RWPE2 (cell line): Measurements from ENCODE around the gene SNX9.
"Not testable (repeated sequence)": the region's sequence is repeated elsewhere in the genome, so short reads cannot be mapped to it uniquely, and the experiment has no call there.

Experiments used
- ATAC-seq: fragments of 200-7000 bp; cut with Tn5 transposase; 3 replicates; pipeline ENCODE4 v1.9.1; 2021; ENCODE audit warnings: low read depth
- DNase-seq: peaks from one replicate; pipeline ENCODE4 v3.0.0-alpha.2; 2020; ENCODE audit warnings: low spot score
- H3K27ac ChIP-seq: fragments of 450-650 bp; 2 replicates; pipeline ENCODE4 v1.5.1; 2017; ENCODE audit warnings: mild to moderate bottlenecking; ENCODE audit not compliant: poor library complexity, severe bottlenecking
- H3K27me3 ChIP-seq: fragments of 250-450 bp; sonication (Bioruptor Pico); 2 replicates; pipeline ENCODE4 v1.5.1; 2021; ENCODE audit warnings: mild to moderate bottlenecking, moderate library complexity; ENCODE audit not compliant: insufficient read depth, poor library complexity, severe bottlenecking
- H3K36me3 ChIP-seq: fragments of 250-450 bp; sonication (Bioruptor Pico); 2 replicates; pipeline ENCODE4 v1.5.1; 2020; ENCODE audit warnings: low read depth, mild to moderate bottlenecking, moderate library complexity
- H3K4me1 ChIP-seq: fragments of 250-450 bp; sonication (Bioruptor Pico); 2 replicates; pipeline ENCODE4 v1.5.1; 2021; ENCODE audit warnings: mild to moderate bottlenecking, moderate library complexity; ENCODE audit not compliant: insufficient read depth, poor library complexity, severe bottlenecking
- H3K4me3 ChIP-seq: fragments of 250-450 bp; sonication (Bioruptor Pico); 2 replicates; pipeline ENCODE4 v1.5.1; 2021; ENCODE audit warnings: mild to moderate bottlenecking, moderate library complexity; ENCODE audit not compliant: severe bottlenecking
- H3K9me3 ChIP-seq: fragments of 250-450 bp; sonication (Bioruptor Pico); 2 replicates; pipeline ENCODE4 v1.5.1; 2021; ENCODE audit warnings: mild to moderate bottlenecking, moderate library complexity; ENCODE audit not compliant: severe bottlenecking
- TF ChIP-seq, protein P1 (sequence below): fragments of 450-650 bp; IDR thresholded peaks from one replicate; pipeline ENCODE4 v1.5.1; 2017; ENCODE audit warnings: mild to moderate bottlenecking, moderate library complexity; ENCODE audit not compliant: poor library complexity, severe bottlenecking

The SNX9 gene

GRCh38 chr6:157791450-157791849, 31.6 kb upstream of the SNX9 start:
- no peak overlapping the region for H3K27ac ChIP-seq
- TF ChIP-seq, protein P1, sequence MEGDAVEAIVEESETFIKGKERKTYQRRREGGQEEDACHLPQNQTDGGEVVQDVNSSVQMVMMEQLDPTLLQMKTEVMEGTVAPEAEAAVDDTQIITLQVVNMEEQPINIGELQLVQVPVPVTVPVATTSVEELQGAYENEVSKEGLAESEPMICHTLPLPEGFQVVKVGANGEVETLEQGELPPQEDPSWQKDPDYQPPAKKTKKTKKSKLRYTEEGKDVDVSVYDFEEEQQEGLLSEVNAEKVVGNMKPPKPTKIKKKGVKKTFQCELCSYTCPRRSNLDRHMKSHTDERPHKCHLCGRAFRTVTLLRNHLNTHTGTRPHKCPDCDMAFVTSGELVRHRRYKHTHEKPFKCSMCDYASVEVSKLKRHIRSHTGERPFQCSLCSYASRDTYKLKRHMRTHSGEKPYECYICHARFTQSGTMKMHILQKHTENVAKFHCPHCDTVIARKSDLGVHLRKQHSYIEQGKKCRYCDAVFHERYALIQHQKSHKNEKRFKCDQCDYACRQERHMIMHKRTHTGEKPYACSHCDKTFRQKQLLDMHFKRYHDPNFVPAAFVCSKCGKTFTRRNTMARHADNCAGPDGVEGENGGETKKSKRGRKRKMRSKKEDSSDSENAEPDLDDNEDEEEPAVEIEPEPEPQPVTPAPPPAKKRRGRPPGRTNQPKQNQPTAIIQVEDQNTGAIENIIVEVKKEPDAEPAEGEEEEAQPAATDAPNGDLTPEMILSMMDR: no peak
- no peak for ATAC-seq
- no peaks in the 10 kb centered on the region for H3K27me3 ChIP-seq
- no peaks in the 10 kb centered on the region for H3K9me3 ChIP-seq
- no peaks in the 10 kb centered on the region for H3K36me3 ChIP-seq
- no peak for DNase-seq
- H3K4me3 ChIP-seq: no peak overlapping the region
- H3K4me1 ChIP-seq: peaks cover 6% of the 10 kb centered on the region

GRCh38 chr6:157792671-157793070, 30.4 kb upstream of the SNX9 start:
- TF ChIP-seq, protein P1: no peak
- Histone ChIP-seq H3K9me3 (no peaks in the 10 kb centered on the region), H3K27me3 (no peaks in the 10 kb centered on the region), H3K27ac (no peak overlapping the region), H3K4me1 (peaks cover 6% of the 10 kb centered on the region), H3K36me3 (no peaks in the 10 kb centered on the region), H3K4me3 (no peak overlapping the region)
- DNase-seq: no peak
- ATAC-seq: no peak

GRCh38 chr6:157794012-157794411, 29.0 kb upstream of the SNX9 start:
- not testable (repeated sequence) for H3K27me3 ChIP-seq

DNA sequence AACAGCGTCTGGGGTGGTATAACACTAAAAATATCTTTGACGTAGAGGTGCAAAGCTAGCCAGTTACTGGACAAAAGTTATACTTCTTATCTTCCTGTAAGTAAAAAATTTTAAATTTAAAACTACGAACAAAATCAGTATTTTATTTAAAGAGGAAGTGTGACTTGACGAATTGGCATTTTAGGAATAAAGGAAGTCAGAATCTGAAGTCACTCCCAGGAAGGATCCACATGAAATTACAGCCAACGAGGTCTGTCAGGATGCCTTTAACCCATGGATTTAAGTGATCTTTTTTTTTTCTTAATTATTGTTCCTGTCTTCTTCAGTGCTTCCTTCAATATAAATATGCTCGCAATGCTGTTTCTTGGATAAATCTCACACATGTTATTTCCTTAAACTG, 27.2 kb upstream of the SNX9 start:
- no peak for ATAC-seq

More at GRCh38 chr6:157794012-157794411, 29.0 kb upstream of the SNX9 start:
- not testable (repeated sequence) for DNase-seq, H3K9me3 ChIP-seq, H3K27ac ChIP-seq, ATAC-seq, H3K4me1 ChIP-seq, H3K4me3 ChIP-seq, H3K36me3 ChIP-seq

GRCh38 chr6:157798851-157799250, 24.2 kb upstream of the SNX9 start:
- DNase-seq (no peak), ATAC-seq (no peak)

More for the DNA sequence above, 27.2 kb upstream of the SNX9 start:
- H3K27me3 ChIP-seq: no peaks in the 10 kb centered on the region
- no peak overlapping the region for H3K4me3 ChIP-seq
- H3K36me3 ChIP-seq: no peaks in the 10 kb centered on the region
- H3K27ac ChIP-seq: no peak overlapping the region
- no peak for DNase-seq
- H3K4me1 ChIP-seq: peaks cover 9% of the 10 kb centered on the region
- no peaks in the 10 kb centered on the region for H3K9me3 ChIP-seq
- TF ChIP-seq, protein P1: no peak

GRCh38 chr6:157799561-157799960, 23.5 kb upstream of the SNX9 start:
- not testable (repeated sequence) for DNase-seq, H3K4me3 ChIP-seq, H3K9me3 ChIP-seq, H3K4me1 ChIP-seq, H3K27ac ChIP-seq, H3K36me3 ChIP-seq, ATAC-seq, H3K27me3 ChIP-seq

More at GRCh38 chr6:157798851-157799250, 24.2 kb upstream of the SNX9 start:
- TF ChIP-seq, protein P1: no peak
- Histone ChIP-seq H3K27ac (no peak overlapping the region), H3K4me1 (peaks cover 9% of the 10 kb centered on the region), H3K9me3 (no peaks in the 10 kb centered on the region), H3K4me3 (no peak overlapping the region), H3K27me3 (no peaks in the 10 kb centered on the region), H3K36me3 (no peaks in the 10 kb centered on the region)
